Adrenal gland (tissue), 5 donors: ENCODE measurements around the gene ZNF581.

Source experiments
- POLR2A ChIP-seq, 2 donors: fragments of 450-650 bp; IDR thresholded peaks; one replicate each; pipeline ENCODE4 v1.6.1; 2017; ENCODE audit warnings: antibody characterized with exemption in 2 of 2, mild to moderate bottlenecking in 2 of 2, moderate library complexity in 1 of 2
- TF ChIP-seq, protein P1 (sequence below), 6 experiments: fragments of 450-650 bp in 4 of 6; fragments of 200-600 bp in 2 of 6; sonication (generic) in 1 of 6; IDR thresholded peaks; 1 replicate in 5 of 6; 2 replicates in 1 of 6; pipeline versions ENCODE4 v1.5.1 to v1.8.0; 2016 to 2021; ENCODE audit warnings: antibody characterized with exemption in 6 of 6, mild to moderate bottlenecking in 2 of 6, moderate library complexity in 1 of 6
- donor health status: DM: no; HTN: no; CAD: no.

DNA sequence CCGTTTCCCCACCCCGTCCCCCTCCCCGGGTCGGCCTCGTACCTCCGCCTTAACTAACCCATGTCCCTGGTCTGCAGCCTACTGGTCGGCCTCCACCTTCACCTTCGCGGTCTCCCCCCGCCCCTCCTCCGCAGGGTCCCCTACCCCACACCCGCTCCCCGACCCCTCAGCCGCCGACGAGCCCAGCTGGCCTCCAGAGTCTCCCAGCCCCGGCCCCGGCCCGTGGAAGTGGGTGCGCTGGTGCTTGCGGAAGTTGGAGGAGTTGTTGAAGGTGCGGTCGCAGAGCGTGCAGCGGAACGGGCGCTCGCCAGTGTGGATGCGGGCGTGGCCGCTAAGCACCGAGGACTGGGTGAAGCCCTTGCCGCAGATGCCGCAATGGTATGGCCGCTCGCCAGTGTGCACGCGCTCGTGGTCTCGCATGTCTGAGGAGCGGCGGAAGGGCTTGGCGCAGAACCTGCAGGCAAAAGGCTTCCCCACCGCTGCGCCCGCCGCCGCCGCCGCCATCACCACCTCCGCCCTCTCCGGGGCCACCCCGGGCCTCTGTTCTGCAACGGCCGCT is 21.7 kb upstream of the ZNF581 start:
- no peak for TF ChIP-seq POLR2A (IDR thresholded peaks at IDR 0.05)
- TF ChIP-seq, protein P1, sequence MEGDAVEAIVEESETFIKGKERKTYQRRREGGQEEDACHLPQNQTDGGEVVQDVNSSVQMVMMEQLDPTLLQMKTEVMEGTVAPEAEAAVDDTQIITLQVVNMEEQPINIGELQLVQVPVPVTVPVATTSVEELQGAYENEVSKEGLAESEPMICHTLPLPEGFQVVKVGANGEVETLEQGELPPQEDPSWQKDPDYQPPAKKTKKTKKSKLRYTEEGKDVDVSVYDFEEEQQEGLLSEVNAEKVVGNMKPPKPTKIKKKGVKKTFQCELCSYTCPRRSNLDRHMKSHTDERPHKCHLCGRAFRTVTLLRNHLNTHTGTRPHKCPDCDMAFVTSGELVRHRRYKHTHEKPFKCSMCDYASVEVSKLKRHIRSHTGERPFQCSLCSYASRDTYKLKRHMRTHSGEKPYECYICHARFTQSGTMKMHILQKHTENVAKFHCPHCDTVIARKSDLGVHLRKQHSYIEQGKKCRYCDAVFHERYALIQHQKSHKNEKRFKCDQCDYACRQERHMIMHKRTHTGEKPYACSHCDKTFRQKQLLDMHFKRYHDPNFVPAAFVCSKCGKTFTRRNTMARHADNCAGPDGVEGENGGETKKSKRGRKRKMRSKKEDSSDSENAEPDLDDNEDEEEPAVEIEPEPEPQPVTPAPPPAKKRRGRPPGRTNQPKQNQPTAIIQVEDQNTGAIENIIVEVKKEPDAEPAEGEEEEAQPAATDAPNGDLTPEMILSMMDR (IDR thresholded peaks at IDR 0.05) = no peak
